GM11168 (cell line): ENCODE data around the gene ENPP6.
"Not testable (repeated sequence)": the region's sequence is repeated elsewhere in the genome, so short reads cannot be mapped to it uniquely, and the experiment has no call there.

Source experiments
- in situ Hi-C: fragments of 300-500 bp; cut with MboI; formaldehyde crosslinking; loops from one replicate; pipeline ENCODE4 v1.12.0; 2022; ENCODE audit warnings: low sequenced_read_pairs; ENCODE audit not compliant: unreplicated experiment

Gene ENPP6

DNA sequence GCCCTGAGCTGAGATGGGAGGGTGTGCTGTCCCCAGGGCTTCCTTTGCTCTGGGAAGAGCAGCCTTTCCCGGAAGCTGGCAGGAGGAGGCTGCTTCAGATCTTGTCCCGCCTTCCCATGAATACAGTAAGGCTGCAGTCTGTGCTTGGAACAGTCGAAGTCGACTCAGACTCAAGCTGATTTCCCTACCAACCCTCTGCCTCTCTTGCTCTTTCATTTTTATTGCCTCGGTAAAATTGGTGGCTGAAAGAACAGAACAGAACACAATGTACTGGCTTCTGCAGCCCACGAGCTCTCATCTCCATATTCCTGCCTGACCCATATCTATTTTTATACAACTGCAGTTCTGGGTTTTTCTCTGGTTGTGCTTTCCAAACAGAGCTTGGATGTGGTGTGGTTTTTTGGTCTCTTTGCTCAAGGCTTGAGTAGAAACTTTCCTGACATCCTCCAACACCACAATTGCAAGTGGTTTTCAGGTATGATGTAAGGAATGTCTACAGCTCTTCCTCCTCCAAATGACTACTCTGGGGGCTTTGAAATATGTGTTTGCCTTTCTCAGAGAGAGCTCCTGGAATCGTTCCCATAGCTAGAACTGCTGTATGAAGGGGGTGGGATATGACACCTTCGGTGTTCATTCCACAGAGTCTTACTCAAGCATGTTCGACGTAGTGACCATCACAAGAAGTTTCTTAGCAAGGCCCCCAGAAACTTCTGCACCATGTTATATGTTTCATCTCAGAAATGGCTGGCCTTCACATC is 61.3 kb downstream of the ENPP6 start:
- in situ Hi-C loops, result loop anchor here (5.0 kb wide), 1 partner anchor 44 kb away; no protein-coding TSS in a partner anchor

DNA sequence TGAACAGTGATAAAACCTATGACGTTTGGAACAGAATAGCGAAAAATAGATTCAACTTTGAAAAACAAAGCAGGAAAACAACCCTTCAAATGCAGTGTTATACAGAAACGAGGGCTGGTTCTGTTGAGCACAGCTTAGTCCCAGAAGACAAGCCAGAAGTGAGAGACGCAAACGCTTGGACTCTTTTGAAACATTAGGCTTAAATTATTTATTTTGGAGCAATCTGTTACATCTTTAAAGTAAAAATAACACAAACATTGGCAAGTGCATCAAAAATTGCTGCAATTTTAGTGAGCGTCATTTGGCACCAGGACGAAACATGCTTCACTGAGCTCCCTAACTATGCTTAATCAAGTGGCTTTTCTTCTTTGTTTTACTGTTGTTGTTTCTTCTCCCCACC is 63.5 kb downstream of the ENPP6 start:
- in situ Hi-C loops, result no loop called here

DNA sequence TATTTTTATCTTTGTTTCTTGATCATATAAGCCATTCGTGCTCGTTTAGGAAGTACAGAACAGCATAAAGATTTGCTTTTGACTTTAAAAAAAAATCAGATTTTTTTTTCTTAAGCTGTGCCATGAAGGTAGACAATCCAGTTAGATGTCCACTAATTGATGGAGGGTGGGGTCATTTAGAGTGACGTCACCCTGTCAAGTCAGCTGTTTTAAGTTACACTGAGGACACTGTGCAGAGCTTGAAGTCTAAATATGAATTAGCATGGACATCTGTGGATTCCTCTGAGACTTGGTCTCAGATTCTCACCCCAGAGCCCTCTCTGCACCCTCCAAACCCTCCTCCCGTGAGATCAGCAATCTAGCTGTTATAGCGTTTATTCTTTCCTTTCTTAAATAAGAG is 63.9 kb downstream of the ENPP6 start:
- in situ Hi-C loops, result no loop called here

DNA sequence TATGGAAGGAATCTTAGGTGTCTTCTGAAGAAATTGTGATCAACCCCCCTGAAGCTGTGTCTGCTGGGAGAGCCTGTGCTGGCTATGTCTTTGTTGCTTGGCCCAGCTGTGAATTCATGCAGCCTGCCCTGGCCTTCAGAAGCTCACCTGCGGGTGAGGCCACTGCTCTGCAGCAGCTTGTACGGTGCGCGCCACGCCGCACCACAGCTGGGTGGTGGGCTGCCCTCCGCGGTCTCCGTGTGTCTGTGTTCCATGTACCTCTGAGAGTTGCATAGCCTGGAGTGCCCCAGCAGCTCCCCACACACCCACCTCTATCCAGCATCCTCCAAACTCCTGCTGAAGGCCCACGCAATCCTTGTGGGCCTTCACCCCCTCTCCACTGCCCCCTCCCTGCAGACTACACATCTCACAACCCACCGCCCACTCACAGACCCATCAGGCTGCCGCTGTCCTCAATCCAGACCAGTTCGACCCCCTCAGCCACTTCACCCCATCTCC is 65.6 kb downstream of the ENPP6 start:
- in situ Hi-C loops, result no loop called here

DNA sequence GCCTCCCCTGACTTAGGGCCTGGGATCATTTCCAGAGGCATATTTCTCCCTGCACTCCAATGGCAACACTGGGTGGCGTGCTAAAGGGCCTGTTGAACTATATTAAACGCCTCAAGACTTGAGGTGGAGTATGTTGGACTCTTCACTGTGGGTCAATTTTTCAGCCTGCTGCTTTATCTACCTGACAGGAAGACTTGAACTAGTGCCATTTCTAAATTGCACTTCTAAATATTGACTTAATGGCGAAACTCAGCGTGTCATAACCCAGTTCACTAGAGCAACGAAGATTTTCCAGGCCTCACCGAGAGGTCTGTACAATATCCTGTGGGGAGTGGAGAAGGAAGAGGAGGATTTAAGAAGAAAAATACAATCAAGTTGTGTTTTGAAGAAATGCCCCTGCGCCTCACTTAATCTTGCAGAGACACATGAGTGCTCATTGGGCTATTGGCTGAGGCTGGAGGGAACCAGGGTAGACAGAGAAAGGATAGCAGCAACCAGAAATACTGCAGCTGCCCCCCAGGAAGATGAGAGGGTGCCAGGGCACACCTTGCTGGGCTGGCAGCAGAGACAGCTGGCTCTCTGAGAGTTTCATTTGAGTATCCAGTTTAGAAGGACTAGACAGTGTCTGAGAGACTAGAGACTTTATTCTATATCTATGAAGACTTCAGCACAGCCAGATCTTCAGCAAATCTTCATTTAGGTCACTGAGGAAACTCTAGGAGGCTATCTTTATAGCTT is 67.4 kb downstream of the ENPP6 start:
- in situ Hi-C loops, result no loop called here

DNA sequence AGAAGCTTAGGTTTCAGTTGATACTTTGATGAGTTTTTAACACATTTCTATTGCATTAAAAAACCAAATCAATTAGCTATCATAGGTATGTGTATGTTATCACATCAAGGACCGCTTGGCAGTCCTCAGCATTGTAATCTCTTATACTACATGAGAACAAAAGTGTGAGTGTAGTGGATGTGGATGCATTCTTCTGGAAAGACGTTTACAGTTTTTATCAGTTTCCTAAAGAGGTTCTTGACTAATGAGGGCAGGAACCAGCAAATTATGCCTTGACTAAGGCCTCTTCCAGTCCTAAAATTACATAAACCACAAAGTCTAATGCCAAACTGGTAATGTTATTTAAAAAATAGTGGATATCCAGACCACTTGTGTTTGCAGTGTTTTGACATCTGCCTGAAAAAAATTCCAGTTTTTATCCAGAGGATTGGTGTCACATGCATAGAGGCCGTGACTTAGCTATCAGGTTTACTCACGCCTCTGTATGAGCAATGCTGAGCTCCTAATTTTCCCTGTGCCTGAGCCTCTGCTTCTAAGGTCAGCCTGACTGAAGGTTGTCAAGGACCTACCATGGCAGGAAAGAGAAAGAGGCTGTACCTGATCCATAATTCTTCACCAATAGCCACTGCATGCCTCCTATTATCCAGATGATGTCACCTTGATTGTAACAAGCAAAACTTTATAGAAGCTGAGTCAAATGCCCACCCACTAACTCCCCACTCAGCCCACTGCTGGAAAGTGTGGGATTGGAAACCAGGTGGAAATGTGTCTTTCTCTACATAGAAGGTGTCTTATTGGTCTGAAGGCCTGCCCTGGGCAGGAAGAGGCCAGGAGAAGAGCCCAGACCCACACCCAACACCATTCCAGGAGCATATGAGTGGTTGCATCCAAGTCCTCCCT is 68.7 kb downstream of the ENPP6 start:
- in situ Hi-C loops, result no loop called here

DNA sequence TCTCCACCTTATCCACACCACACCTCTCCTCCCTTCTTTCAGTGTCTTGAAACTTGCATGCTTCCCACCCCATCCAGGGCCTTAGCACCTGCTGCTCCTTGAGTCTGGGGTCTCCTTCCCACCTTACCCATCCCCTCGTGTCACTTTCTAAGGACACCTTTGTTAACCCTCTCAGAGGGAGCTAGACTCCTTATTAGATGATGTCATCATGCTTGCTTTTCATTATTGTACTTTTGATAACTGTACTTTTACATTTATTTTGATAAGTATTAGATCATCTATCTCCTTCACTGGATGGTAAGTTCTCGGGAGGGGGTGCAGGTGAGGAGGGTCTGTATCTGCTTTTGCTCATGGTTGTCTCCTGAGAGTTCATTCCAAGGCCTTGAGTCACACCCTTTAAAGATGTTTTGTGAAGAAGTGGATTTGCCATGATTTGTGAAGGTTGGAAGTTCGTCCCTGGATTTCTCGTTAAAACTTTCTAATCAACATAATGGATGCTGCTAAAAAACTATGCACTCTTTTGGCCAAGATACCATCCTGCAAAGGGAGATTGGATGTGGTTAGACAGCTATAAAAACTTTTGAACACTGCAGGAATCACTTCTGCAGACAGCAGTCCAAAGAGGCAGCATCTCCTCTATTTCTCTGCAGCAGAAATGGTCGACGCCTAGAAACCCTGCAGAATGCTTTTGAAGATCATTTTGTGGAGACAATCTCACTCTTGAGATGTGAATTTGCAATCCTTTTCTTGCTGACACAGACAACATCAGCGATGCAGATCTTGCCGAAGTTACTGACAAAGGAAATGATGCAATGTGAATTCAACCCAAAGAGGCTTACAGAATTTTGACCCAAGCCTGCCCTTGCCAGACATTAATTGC is 69.6 kb downstream of the ENPP6 start:
- in situ Hi-C loops, result no loop called here

DNA sequence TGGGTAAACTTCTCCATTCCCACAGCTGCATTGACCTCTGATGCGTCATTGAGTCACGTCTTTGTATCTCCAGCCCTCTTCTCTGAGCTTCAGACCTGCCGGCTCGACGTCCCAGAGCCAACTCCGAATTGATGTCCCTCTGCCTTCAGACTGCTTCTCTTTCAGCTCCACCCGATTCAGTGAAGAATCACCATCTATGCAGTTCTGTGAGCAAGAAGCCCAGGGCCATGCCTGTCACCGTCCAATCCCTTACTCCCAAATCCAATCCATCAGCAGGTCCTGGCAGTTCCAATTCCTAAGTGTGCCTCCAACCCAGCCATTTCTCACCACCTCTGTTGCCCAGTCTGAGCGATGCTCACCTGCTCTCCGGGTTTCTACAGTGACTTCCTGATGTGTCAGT is 70.7 kb downstream of the ENPP6 start:
- in situ Hi-C loops, result no loop called here

DNA sequence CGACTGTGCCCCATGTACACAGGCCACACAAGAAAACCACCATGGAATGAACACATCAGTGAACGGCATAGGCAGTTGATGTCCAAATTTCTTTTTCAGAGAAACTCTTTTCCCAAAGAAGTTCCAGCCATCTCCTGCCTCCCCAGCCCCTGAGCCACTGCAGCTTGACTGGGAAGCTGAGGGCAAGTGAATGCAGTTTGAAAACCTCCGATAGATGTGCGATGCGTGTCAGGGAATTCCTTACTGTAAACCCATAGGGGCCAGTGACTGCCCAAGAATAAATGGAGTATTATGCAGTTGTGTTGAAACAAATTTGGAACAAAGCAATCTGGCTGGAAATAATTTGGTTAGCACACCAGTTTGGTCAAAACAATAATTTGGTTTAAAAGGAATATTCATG is 72.1 kb downstream of the ENPP6 start:
- in situ Hi-C loops, result no loop called here

DNA sequence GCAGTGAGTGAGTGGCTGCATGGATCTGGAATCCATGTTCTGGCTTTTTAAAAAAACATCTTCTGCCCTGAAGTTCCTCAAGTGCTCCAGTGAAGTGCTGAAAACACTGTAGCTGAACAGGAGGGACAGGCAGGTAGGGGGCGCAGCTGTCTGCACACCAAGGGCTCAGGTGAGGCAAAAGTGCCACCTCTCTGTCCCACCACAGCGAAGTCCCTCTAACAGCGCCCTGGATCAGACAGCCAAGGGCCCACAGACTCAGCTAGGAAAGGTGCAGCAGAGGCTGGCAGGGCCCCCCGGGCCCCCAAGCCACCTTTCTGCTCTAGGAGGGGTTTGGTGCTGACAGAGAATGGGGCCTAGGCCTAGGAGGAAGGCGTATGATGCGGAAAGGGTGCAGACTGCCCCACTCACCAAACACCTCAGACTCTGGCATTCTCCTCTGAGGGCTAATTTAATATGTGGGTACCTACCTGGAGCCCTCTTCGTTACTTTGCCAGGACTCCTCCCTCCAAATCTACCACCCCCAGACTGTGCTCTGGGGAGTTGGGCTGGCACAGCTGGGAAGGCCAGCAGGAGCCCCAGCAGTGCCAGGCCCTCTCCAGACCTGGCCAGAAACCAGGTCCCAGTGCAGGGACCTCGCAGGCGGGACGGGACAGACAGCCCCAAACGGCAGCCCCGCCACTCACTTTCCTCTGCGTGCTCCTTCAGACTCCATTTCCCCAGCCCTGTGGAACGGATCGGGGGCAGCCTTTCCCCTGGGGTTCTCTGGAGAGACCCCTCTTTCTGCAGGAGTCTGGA is 73.7 kb downstream of the ENPP6 start:
- in situ Hi-C loops, result no loop called here

DNA sequence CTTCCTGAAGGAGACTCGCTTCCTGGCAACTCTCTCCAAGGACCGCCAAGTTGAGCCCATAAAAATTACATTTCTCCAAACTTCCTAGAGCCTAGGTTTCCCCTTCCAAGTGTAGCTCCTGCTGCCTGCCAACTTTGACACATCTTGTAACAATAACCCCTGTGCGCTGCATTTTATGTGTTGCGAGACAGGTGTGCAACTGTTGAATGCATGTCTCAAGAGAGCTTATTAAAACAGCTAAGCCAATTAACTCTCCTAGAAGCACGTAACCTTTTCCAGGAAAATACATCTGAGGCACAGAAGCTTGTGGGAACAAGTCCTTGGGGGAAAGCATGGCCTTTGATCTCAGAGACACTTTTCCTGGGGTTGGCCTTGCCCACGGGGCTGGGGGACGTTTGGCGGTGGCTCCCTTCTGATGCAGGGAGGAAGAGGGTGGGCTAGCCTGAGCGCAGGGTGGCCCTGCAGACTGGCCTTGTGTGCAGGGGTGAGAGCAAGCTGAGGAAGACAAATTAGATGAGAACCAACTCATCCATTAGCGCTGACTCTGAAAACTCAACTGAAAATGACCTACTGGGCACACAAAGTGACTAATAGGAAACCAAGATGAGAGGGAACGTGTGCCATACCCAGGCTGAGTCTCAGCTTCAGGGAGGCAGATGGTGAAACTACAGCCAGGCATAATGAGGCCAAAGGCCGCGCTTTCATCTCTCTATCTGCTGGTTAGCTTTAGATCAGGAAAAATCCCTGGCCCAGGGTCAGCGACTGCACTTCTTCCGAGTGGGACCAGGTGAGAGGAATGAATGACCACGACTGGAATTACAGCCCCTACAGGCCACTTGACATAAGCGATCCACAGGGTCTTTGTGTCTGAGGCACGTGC is 75.3 kb downstream of the ENPP6 start:
- in situ Hi-C loops, result no loop called here

DNA sequence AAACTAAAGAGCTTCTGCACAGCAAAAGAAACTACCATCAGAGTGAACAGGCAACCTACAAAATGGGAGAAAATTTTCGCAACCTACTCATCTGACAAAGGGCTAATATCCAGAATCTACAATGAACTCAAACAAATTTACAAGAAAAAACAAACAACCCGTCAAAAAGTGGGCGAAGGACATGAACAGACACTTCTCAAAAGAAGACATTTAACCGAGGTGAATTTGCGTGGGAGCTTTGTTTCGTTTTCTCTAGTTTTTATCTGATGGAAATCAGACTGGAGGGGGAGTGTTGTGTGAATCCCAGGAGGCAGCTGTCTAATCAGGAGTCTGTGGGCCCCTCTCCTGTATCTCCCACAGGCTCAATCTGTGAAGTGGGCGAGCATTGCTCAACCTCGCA is 76.8 kb downstream of the ENPP6 start:
- in situ Hi-C loops, result not testable (repeated sequence)

DNA sequence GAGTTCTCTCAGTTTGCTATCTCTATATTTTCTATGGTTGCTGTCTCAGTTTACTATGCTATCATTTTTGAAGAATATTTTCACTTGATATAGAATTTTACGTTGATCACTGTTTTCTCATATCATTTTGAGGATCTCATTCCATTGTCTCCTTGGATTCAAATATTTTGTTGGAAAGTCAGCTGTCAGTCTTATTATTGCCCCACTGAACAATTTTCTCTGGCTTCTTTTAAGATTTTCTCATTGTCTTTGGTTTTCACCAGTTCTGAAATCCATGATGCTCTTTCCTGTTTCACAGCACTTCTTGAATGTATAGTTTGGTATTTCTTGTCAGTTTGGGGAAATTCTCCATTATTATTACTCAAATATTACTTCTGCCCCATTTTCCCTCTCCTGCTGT is 81.1 kb downstream of the ENPP6 start:
- in situ Hi-C loops, result no loop called here

DNA sequence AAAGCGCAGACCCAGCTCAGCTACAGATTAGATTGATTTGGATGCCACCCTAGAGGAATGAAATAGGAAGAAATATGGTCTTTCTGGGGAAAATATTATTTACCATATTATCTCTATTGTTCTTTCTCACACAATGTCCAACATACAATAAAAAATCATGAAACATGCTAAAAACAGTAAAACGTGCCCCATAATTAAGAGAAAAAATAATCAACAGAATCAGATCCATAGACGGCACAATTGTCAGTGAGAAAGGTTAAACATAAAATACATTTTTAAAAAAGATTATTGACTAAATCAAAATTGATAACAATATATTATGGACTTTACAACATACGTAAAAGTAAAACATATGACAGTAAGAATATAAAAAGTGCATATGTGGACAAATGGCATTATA is 90.9 kb downstream of the ENPP6 start:
- in situ Hi-C loops, result no loop called here

DNA sequence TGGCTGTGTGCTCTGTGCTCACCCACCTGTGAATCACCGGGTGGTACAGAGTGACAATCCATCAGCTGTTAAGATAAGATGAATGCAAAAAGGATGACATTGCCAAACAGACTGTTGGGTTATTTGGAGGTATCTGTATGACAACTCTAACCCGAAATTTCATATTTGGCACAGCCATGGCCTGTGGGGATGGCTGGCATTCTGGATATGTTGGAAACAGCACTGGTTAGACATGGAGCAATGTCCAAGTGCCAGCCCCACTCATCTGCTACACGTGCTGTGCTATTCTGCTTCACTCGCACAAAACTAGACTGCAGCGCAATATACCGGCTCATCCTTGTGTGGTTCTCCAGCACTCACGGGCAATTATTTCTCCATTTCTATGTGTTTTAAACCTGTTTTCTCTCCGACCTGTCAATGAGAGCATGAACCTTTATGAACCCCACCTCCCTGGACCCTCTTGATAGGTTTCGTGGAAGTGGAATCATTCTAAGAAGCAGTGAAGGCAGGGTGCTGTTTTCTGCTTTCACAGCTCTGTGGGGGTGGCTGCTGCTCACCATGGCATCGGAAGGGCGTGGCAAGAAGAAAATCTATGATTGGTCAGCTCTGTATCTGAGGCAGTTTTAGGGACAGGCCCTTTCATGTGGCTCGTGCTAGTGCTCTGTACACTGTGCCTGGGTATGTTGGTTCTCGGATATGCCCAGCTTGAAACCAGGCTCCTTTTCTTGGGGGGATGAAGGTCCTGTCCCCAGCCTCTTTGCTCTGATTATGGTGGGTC is 94.9 kb downstream of the ENPP6 start:
- in situ Hi-C loops, result no loop called here

DNA sequence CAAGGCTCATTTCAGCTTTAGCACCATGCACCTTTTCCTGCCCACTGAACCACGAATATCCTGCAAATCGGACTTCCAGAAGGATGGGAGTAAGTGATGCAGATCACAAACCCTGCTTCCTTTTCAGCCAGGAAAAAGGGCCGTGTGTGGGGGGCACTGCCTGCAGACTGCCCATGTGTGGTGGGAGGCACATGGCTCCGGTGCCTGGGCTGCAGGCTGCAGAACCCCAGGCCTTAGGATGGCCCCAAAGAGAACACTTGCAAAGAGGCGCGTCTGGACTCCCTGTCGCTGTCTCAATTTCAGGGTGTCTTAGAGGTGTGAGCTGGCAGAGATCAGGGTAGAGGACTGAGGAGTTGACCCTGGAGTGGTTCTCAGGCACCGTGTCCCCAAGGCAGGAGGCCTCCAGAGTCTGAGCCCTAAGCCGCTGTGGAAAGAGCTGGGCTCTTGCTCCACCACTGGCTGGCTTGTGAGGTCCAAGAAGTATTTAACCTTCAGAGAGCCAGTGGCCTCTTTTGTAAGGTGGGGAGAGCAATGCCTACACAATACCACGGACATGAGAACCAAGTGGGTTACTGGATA is 97.0 kb downstream of the ENPP6 start:
- in situ Hi-C loops, result no loop called here

DNA sequence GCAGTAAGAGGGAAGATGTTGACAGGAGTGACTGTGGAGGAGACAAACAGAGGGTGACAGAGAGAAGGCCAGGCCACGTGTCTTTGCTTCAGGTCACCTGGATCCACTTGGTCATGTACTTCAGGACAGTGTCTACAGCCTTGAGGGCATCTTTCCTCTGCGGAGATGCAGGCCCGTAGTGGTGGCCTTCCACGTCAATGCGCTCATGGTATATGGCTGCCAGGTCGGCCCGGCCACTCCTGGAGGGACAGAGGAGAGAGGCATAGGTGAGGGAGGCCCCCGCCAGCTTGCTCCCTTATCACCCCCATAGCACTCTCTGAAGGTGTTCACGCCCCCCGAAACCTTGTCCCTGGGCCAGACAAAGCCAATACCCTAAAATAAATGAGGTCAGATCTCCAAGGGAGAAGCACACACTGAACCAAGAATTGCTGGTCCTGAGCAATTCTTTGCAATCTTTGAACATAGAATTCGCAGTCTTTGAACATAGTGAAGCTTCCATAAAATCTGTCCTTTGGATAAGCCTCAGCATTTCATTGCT is 99.9 kb downstream of the ENPP6 start:
- in situ Hi-C loops, result no loop called here
